ENCODE data around the gene ZNF516.

DNA sequence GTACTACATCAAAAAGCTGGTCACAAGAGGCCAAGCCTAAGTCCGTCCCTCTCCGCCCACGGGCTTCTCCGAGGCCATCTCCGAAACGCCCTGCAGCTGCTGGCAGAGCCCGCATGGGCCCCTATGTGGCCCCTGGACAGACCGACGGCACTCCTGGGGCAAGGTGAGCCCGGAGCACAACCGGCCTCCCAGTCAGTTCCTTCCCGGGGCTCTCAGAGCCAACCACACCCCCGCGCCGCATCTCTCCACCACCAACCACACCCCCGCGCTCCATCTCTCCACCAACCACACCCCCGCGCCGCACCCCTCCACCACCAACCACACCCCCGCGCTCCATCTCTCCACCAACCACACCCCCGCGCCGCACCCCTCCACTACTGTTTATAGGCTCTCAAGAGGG, 93.5 kb downstream of the ZNF516 start:
- TF ChIP-seq CTCF (IDR thresholded peaks at IDR 0.05): no peak
- TF ChIP-seq POLR2AphosphoS5 (IDR thresholded peaks at IDR 0.05): no peak
- TF ChIP-seq EP300 (IDR thresholded peaks at IDR 0.05): no peak
- TF ChIP-seq POLR2A (IDR thresholded peaks at IDR 0.05): no peak
